Suppressor macrophage (primary cell): ENCODE results near the gene MICALL1.
"Not testable (repeated sequence)": the region's sequence is repeated elsewhere in the genome, so short reads cannot be mapped to it uniquely, and the experiment has no call there.

ENCODE experiments used
- DNase-seq, 4 experiments: peaks; one replicate each; pipeline ENCODE4 v3.0.0-alpha.2; 2020 to 2022

MICALL1 gene

GRCh38 chr22:37961062-37961461, 55.0 kb downstream of the MICALL1 start:
- no peak for DNase-seq

- DNase-seq: no peak
Observed at GRCh38 chr22:37965940-37966664, 60.0 kb downstream of the MICALL1 start.

- no peak for DNase-seq
Observed at GRCh38 chr22:37967147-37967546, 61.0 kb downstream of the MICALL1 start.

GRCh38 chr22:37967637-37968451, 61.7 kb downstream of the MICALL1 start:
- no peak for DNase-seq

- DNase-seq: no peak
Observed at GRCh38 chr22:37968452-37969251, 62.6 kb downstream of the MICALL1 start.

- no peak for DNase-seq
Observed at GRCh38 chr22:37970864-37971263, 64.8 kb downstream of the MICALL1 start.

- no peak for DNase-seq
Observed at GRCh38 chr22:37971475-37972434, 65.7 kb downstream of the MICALL1 start.

- DNase-seq: no peak
Observed at GRCh38 chr22:37972527-37972926, 66.4 kb downstream of the MICALL1 start.

- DNase-seq: no peak
Observed at GRCh38 chr22:37973271-37974170, 67.4 kb downstream of the MICALL1 start.

GRCh38 chr22:37975153-37975552, 69.1 kb downstream of the MICALL1 start:
- no peak for DNase-seq

- not testable (repeated sequence) for DNase-seq
Observed at GRCh38 chr22:37976022-37976421, 69.9 kb downstream of the MICALL1 start.

GRCh38 chr22:37976547-37976946, 70.5 kb downstream of the MICALL1 start:
- DNase-seq: no peak

- DNase-seq: no peak
Observed at GRCh38 chr22:37979782-37980181, 73.7 kb downstream of the MICALL1 start.

GRCh38 chr22:37981282-37982011, 75.3 kb downstream of the MICALL1 start:
- DNase-seq: no peak

- DNase-seq: no peak
Observed at GRCh38 chr22:37982151-37982785, 76.2 kb downstream of the MICALL1 start.

- no peak for DNase-seq
Observed at GRCh38 chr22:37982938-37983859, 77.1 kb downstream of the MICALL1 start.

- no peak for DNase-seq
Observed at GRCh38 chr22:37983860-37984791, 78.0 kb downstream of the MICALL1 start, which contains the start of gene SOX10. SOX10 (minus strand) TSS chr22:37984555; CDS start chr22:37983784, 771 bp downstream.
